Measurements from ENCODE around the gene MAST4.
"Not testable (repeated sequence)": the region's sequence is repeated elsewhere in the genome, so short reads cannot be mapped to it uniquely, and the experiment has no call there.

Gene MAST4

DNA sequence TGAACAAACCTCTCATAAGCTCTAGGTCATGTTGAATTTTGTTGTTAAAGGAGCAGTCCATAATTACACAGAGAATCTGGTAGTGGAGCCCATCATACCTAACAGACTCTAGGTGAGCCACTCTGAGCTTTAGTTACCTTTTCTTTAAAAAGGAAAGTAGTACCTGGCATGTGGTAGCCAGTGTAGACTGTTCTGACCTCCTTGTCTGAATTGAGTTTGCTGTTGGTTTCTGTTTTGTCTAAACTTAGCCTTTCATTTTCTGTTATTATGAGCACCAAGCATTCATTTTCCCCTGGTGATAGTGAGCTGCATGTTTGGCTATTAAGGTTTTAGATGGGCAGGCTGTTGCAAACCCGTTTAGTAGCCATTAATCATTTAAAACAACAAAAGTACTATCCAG, 112.2 kb downstream of the MAST4 start:
- no peak for DNase-seq

DNA sequence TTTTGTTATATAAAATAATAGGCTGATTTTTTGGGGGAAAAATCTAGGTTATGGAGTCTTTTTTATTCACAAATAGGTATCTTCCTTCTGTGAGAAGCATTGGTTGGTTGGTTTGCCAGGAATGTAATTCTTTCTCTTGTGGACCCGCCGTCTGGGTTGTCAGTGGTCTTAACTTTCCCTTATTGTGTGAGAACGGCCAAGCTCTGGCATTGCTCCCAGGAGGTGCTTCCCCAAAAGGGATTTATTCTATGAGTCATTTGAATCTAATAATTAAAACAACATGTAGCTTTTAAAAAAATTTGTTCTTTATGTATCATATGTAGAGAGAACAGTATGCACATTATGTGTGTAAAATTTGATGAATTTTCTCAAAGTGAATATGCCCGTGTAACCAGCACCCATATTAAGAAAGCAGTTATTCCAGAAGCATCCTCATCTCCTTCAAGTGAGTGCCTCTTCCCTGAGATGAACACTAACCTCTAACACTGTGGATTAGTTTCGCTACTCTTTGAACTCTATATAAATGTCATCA, 114.4 kb downstream of the MAST4 start:
- DNase-seq, result no peak

DNA sequence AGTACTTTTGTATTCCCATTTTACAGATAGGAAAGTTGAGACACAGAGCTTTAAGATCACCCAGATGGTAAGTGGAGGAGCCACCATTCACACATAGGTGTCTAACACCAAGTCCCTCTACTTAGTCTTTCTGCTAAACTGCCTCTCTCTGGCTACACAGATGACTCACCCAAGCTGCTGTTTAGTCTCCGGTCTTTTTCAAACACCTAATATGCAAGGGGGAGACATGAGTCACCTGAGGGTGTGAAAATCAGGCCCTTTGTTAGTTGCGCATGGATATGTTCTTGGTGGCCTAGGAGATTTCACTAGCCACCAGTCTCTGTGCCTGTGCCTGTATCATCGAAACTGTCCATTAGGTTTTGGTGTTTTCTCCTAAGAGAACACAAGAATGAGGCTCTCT, 117.8 kb downstream of the MAST4 start:
- no peak for DNase-seq

DNA sequence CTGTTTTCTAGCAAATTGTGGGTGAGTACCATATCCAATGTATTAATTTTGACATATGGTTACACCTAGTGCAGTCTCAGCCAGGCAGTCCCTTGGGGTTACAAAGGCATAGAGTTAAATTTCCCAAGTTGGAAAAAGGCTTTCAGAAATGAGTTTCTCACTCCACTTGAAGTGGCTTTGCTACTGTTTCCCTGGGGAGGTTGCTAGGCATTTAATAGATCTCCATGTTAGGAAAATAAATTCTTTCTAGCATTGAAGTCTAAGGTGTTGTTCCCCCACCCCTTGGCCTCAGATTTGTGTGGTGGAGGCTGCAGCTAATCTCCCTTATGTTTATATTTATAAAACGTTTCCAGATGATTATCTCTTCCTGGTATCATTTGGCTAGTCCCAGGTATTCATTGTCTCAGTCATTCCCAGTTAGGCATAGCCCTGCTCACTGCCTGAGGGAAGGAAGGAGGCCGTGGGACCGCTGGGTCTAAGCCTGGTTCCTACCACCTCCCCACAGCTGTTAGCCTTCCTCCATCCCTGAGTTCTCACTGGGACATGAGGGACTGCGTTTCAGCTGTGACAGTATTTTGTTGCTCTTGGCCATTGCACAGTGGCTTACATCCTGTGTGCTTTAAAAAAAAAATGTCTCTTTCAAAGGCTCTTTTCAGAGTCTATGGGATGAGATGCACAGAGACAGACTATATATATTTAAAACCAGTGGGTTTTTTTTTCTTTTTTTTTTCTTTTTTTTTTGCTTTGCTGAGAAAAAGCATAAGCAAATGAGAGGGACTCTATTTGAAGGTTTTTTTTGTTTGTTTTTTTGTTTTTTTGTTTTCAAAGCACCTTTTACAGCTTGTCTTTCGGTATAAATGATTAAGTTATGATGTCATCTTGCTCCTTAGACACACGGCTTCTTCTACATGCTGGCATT, 121.5 kb downstream of the MAST4 start:
- DNase-seq, result no peak

DNA sequence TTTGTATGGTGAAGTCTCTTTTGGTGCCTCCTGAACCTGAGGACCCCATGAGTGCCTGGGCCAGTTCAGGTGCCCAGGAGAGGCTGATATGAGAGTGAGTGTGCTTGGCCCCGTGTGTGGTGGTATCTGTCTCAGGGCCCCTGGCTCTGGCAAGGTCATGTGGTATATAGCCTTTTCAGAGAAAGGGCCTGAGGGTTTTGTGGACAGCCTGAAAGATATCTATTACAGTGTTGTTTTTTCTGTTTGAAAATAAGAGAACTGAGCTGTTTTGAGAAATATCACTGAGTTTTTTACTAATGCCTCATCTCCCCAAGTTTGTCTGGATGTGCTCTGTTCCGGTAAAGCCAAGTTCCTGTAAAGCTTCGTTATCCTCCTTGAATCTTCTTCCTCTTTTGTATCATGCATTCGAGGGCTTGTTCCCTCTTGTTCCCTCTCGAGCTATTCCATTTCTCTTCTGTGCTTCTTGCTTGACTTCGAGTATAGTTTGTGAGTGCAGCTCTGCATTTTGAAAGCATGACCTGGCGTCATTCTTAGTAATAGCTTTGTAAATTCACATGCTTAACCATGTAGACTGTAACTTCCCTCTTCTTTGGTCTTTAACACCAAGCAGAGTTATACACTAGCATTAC, 122.3 kb downstream of the MAST4 start:
- DNase-seq, result no peak

DNA sequence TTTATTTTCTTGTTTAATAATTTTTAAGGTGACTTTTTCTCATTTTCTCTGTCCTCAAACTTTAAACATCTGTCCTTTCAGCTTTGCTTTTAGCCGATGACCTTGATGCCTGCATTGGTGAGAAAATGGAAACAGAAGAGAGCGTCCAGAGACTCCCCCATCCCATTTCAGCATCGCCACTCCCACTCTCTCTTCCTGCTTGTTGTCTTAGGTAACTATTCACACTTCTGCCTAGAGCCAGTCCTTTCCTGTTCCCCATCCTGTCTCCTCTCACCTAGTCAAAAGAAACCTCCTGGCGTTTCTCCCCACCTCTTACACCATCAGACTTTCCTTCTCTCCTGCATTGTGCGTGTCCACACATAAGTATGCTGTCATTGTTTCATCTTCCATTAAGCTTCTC, 124.6 kb downstream of the MAST4 start:
- no peak for DNase-seq

DNA sequence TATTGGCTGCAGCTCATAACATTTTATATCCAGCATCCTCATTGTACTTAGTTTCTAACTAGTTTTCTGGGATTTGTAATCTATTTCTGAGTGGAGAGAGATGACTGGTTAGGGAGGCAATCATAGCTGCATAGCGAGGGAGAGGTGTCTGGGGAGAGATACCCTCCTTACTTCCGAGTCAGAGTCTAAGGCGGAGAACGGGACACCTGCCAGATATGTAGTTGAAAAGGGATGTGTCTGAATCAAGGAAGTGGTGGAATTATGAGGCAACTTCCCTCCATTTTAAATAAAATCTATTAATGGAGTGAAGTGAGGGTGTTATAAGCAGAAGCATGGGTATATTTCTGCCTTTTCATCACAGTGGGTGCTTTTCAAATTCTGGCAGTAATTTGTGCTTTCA, 126.5 kb downstream of the MAST4 start:
- DNase-seq, result no peak

DNA sequence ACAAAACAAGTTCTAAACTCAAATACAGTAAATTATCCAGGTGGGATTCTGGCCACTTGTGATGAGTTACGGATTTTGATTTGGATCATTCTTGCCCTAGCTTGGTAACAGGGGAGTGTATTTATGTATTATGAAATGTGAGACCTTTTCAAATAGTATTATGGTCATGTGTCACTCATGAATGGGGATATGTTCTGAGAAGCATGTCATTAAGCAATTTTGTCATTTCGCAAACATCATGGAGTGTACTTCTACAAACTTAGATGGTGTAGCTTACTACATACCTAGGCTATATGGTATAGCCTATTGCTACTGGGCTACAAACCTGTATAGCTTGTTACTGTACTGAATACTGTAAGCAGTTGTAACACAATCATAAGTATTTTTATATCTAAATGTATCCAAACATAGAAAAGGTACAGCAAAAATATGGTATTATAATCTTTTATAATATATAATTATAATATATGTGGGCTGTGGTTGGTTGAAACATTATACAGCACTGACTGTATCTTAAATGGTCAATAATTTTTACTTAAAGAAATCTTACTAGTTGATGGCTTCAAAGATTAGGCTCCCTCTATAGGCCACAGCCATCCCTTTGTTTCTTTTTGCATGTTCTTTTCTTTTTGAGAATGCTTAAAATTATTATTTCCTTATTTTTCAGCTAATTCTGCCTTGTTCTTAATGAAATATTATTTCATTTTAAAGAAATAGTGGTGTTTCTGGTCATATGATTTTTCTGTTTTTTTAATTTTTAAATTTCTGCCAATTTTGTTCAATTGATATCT, 128.4 kb downstream of the MAST4 start:
- no peak for DNase-seq

DNA sequence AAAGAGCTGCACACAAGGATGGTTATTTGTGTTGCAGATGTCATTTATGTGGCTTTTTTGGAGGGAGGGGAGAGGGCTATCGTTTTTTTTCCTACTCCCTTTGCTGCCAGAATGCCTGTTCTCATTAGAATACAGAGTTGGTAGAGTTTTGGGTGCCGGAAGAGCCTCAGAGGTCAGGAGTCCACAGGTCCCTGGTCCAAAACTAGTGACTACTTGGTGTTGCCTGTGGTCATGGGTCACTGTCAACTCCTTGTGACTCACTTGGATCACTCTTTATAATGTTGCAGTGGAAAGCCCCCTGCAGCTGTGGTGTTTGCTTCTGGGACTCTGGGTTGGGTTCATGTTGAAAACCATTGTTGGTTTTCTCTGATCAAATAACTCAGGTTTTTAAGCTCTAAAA, 131.4 kb downstream of the MAST4 start:
- no peak for DNase-seq

DNA sequence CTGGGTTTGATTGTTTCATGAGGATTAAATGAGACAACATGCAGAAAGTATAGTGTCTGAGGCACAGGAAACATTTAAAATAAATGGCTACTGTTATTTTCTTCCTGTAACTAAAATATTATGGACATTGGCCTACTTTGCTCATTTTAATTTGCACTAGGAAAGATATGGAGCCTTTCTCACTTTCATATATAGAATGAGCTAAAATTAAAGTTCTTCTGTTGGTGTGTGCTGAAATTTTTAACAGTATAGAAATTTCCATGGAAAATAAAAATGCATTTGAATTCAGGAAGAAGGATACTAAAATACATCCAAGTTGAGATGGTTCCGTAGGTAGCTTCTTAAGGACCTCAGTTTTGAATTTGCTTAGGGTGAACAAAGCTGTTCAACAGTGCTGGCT, 131.9 kb downstream of the MAST4 start:
- no peak for DNase-seq

DNA sequence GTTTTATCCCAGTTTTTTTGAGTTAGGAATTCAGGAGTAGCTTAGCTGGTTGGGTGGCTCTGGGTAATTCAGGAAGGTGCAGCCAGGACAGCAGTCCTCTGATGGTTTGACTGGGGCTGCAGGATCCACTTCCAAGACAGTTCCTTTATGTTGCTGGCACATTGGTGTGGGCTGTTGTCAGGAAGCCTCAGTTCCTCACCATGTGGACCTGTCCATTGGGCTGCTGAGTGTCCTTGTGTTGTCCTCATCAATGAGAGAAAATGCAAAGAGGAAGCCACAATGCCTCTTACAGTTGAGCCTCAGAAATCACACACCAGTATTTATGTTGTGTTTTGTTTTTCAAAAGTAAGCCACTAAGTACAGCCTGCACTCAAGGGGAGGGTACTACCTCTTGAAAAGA, 140.9 kb downstream of the MAST4 start:
- DNase-seq, result no peak

DNA sequence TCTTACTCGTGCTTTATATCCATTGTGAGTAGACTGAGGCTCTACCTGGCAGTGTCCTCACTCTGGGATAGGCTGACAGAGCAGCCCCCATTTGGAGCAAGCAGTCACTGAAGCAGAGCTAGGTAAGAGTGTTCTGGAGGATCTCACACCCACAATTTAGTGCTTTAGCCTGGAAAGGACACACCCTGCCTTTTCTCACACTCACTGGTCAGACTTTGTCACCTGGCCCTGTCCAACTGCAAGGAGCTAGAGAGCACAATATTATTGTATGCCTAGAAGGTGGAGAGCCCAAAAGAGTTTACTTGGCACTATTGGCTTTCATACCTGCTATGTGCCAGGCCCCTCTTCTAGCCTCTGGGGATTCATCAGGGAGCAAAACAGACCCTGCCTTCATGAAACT, 141.9 kb downstream of the MAST4 start:
- no peak for DNase-seq

DNA sequence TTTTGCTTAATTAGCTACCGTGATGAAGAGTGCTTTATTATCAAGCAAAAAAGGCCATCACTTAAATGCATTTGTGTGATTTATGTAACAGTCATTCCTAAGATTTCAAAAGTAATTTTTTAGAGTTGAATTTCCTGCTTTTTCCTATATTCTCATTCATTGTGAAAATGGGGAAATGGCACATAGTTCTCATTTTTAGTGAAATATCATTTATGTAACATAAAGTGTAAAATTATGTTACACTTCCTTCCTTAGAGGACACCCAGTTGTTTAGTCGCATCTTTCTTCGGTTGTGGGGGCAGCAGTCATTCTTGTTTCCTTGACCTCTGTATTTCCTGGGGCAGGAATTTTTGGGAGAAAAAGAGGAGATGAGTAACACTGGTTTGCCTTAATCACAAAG, 142.8 kb downstream of the MAST4 start:
- no peak for DNase-seq

DNA sequence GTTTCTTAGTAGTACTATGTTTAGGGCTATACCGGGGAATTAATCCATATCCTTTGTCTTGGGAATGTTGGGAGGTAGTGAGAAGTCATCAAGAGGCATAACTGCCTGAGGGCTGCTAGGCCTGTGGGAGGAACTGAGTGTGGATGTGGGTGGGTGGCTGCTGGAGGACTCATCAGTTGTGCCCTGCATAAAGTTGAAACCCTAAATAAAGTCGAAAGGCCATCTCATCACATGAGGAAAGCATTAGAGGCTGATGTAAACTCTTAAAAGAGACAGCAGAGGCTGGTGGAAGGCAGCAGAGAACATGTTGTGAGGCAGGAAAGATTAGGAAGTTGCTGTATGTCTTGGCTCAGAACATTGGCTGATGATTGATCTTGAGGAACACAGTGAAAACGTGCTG, 143.8 kb downstream of the MAST4 start:
- DNase-seq, result no peak

DNA sequence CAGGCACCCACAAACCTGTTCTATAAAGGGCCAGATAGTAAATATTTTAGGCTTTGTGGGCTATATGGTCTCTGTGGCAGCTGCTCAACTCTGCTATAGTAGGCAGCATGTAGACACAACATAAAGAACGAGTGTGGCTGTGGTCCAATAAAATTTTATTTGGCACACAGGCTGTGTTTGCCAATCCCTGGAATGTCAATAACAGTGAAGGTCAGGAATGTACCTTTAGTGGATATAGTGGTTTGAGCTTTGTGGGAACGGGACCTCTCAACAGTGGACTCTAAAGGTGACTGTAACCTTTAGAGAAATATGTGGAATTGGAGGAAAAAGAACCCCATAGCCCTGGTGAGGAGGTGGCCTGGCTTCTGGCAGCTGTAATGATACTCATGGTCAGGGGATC, 145.2 kb downstream of the MAST4 start:
- DNase-seq, result no peak

DNA sequence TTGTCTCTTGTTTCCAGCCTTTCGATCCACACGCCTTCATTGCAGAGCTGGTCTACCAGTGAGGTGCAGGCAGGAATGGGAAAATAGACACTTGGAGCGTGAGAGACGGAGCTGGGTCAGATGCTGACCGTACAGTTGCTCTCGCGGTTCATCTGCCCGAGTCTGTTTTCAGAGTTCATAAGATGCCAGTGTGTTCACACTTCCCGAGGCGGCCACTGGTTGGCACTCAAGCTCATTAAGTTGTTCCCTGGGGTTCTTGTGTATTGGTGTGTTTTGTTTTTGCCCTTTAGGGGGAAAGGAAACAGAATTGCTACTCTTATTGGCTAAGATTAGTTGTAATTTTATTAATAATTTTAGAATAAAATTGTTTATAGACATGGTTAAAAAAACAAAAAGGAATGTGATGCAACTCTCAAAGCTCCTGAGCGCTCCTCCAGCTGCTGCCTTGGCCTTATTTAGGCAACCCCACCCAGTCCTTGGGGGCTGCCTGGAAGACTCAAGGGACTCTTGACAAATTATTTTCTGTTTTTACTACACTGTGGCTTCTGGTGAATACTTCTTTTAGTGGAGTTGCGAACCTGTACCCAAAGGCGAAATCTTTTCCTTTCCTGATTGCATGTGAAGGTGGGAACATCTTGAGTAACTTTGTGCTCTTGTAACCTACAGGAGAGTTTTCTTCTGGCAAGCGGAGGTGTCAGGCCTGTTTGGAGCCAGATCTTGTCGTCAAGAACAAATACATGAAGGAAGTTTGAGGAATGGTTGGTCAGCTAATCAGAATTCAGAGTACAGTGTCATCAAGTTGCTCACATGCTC, 146.1 kb downstream of the MAST4 start:
- no peak for DNase-seq

DNA sequence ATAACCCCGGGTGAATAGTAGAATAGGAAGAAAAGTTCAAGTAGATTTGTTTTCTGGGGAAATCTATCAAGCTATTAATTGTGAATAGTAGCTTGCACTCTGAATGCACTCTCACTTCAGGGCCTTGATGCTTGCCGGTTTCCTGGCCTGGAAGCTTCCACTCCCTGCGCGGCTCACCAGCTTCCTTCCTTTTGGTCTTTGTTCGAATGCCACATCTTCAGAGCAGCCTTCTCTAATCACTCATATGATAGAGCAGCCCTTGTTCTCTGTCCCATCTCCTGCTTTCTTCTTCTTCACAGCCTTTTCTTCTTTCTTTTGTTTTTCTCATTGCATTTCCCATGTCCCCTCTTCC, 146.7 kb downstream of the MAST4 start:
- no peak for DNase-seq

DNA sequence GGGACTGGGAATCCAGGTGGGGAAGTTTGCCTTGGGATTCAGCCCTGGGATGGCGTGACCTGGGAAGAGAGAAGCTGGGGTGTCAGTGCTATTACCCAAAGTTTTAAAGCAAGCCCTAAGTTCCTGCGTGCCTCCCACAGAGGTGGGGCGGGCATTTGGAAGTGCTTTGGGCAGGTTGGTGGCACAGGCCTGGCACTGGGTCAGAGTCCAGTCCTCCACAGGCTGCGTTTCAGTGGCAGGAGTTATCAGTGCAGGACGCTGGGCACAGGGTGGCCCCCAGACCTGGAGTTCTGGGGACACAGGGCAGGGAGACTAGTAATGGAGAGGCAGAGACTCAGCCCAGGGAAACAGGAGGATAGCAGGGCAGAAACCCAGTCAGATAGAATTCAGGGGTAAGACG, 147.2 kb downstream of the MAST4 start:
- DNase-seq, result no peak

DNA sequence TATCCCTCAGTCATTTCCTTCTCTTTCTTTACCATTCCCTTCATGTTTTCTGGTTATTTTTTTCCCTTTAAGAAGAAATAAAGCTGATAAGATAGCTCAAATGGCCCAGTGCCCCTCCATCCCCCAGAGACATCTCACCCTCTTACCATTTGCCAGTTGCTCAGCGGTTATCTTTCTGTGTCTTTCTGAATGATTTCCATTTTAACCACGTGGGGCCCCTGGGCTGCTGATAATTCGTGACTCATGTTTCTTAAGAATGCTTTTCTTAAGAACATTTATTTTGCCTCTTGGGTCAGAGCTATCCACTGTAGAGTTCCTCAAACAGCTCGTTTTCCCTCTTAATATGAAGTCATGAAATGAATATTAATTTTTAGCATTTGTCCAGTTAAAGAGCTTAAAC, 147.8 kb downstream of the MAST4 start:
- no peak for DNase-seq

DNA sequence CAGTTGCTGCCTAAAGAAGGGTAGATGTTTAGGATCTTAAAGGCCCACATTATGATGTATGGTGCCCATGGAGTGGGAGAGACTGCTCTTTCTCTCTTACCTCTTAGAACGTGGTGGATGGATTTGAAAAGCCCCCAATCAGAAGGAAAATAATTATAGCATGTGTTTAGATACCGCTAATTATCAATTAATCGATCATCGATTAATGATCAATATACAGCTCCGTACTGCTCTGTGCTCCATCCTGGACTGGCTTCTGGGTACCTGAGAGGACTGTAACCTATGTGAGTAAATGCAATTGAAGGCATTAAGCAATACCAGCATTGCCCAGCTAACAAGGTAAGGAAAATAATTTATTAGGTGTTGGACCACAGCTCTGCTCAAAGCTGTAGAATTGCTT, 149.1 kb downstream of the MAST4 start:
- DNase-seq, result no peak

DNA sequence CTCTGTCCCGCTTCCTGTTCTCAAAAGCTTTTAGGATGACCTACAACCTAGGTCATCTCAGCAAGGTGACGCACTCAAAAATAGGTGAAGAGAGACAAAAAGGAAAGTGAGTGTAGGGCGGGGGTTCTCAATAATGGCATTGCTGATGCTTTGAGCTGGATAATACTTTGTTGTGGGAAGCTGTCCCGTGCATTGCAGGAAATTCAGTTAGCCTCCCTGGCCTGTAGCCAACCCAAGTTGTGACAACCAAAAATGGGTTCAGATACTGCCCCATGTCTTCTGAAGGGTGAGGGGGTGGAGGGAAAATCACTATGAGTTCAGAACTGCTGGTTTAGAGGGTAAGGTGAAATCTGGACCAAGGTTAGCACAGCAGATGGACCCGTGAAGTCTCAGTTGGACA, 151.4 kb downstream of the MAST4 start:
- no peak for DNase-seq

DNA sequence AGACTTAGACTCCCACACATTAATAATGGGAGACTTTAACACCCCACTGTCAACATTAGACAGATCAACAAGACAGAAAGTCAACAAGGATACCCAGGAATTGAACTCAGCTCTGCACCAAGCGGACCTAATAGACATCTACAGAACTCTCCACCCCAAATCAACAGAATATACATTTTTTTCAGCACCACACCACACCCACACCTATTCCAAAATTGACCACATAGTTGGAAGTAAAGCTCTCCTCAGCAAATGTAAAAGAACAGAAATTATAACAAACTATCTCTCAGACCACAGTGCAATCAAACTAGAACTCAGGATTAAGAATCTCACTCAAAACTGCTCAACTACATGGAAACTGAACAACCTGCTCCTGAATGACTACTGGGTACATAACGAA, 156.5 kb downstream of the MAST4 start:
- DNase-seq, result not testable (repeated sequence)
